Right lobe of liver (tissue), 4 donors: Measurements from ENCODE around the gene CEP112.

Source experiments
- POLR2A ChIP-seq: fragments of 450-650 bp; IDR thresholded peaks from one replicate; pipeline ENCODE4 v1.6.1; 2017; ENCODE audit warnings: antibody characterized with exemption, mild to moderate bottlenecking
- TF ChIP-seq, protein P1 (sequence below), 4 donors: fragments of 200-600 bp in 3 of 4; fragments of 450-650 bp in 1 of 4; IDR thresholded peaks; one replicate each; pipeline versions ENCODE4 v1.5.1 to v1.8.0; 2016 to 2022; ENCODE audit warnings: antibody characterized with exemption in 4 of 4, mild to moderate bottlenecking in 2 of 4
- donor health status: DM: no; HTN: no; CAD: no.
- donor health status: DM: no; HTN: no; CAD: no.
- donor health status: DM: no; HTN: yes; CAD: no.

- TF ChIP-seq, protein P1, sequence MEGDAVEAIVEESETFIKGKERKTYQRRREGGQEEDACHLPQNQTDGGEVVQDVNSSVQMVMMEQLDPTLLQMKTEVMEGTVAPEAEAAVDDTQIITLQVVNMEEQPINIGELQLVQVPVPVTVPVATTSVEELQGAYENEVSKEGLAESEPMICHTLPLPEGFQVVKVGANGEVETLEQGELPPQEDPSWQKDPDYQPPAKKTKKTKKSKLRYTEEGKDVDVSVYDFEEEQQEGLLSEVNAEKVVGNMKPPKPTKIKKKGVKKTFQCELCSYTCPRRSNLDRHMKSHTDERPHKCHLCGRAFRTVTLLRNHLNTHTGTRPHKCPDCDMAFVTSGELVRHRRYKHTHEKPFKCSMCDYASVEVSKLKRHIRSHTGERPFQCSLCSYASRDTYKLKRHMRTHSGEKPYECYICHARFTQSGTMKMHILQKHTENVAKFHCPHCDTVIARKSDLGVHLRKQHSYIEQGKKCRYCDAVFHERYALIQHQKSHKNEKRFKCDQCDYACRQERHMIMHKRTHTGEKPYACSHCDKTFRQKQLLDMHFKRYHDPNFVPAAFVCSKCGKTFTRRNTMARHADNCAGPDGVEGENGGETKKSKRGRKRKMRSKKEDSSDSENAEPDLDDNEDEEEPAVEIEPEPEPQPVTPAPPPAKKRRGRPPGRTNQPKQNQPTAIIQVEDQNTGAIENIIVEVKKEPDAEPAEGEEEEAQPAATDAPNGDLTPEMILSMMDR (IDR thresholded peaks at IDR 0.05) = no peak
- TF ChIP-seq POLR2A = no peak
These were observed 446.7 kb downstream of the CEP112 start for GRCh38 chr17:65745241-65745640.
